Activated naive CD4-positive, alpha-beta T cell treated with anti-CD3 and anti-CD28 coated beads for 36 hours (primary cell): ENCODE measurements around the gene ELFN1. TPM values are rescaled to one million over a fixed set of nuclear protein-coding genes. Genes with fewer than 3 reads are reported as not detected.
A peak's percentile ranks its signal among the peaks of the same experiment; 100 is the strongest.
"Not testable (repeated sequence)": the region's sequence is repeated elsewhere in the genome, so short reads cannot be mapped to it uniquely, and the experiment has no call there.

ENCODE experiments used
- CTCF ChIA-PET: fragments of 350-600 bp; sonication (Branson Sonifier 250); formaldehyde crosslinking; loops from one replicate; lab custom pipeline; 2021; ENCODE audit warnings: antibody characterized with exemption; lab: Charles Lee
- DNase-seq: peaks from one replicate; pipeline ENCODE4 v3.0.0-alpha.2; 2020
- H3K27ac Mint-ChIP-seq: one replicate; pipeline ENCODE4 v1.8.0; 2021; ENCODE audit warnings: mild to moderate bottlenecking, mixed read lengths
- H3K27me3 Mint-ChIP-seq: one replicate; pipeline ENCODE4 v1.8.0; 2021; ENCODE audit warnings: low read depth, mixed read lengths
- H3K36me3 Mint-ChIP-seq: one replicate; pipeline ENCODE4 v1.8.0; 2021; ENCODE audit warnings: low read depth, mixed read lengths
- H3K4me1 Mint-ChIP-seq: one replicate; pipeline ENCODE4 v1.8.0; 2021; ENCODE audit warnings: low read depth, mixed read lengths
- H3K4me3 Mint-ChIP-seq: one replicate; pipeline ENCODE4 v1.8.0; 2021; ENCODE audit warnings: mild to moderate bottlenecking, moderate library complexity, mixed read lengths
- H3K9me3 Mint-ChIP-seq: one replicate; pipeline ENCODE4 v1.8.0; 2021; ENCODE audit warnings: mixed read lengths
- intact Hi-C: fragments of 100-400 bp; cut with micrococcal nuclease; formaldehyde crosslinking; loops from one replicate; pipeline ENCODE4 v1.15.1; 2023
- total RNA-seq, 2 experiments: library from RNA; stranded (reverse); gene quantifications; one replicate each; pipeline ENCODE4 v1.2.3, GENCODE V29; 2021

ELFN1 gene
- total RNA-seq, 2 experiments from 2014 or later = not detected

- H3K9me3 Mint-ChIP-seq = no peaks in the 10 kb centered on the region
- no peak for DNase-seq
- H3K4me1 Mint-ChIP-seq = no peaks in the 10 kb centered on the region
- intact Hi-C loops = no loop called here
- no peak overlapping the region for H3K27ac Mint-ChIP-seq
- H3K27me3 Mint-ChIP-seq = no peaks in the 10 kb centered on the region
- no peaks in the 10 kb centered on the region for H3K36me3 Mint-ChIP-seq
- H3K4me3 Mint-ChIP-seq = no peak overlapping the region
- CTCF ChIA-PET = no interaction called here
Measured at GRCh38 chr7:1754345-1754908, 84.3 kb downstream of the ELFN1 start.

GRCh38 chr7:1755783-1756625, 85.9 kb downstream of the ELFN1 start:
- Mint-ChIP-seq H3K27me3 (no peaks in the 10 kb centered on the region), H3K36me3 (no peaks in the 10 kb centered on the region), H3K4me3 (no peak overlapping the region), H3K9me3 (no peaks in the 10 kb centered on the region), H3K4me1 (no peaks in the 10 kb centered on the region), H3K27ac (no peak overlapping the region)
- DNase-seq = no peak
- intact Hi-C loops = no loop called here
- CTCF ChIA-PET = no interaction called here

- Mint-ChIP-seq H3K27me3 (no peaks in the 10 kb centered on the region), H3K4me3 (no peak overlapping the region), H3K36me3 (no peaks in the 10 kb centered on the region), H3K27ac (no peak overlapping the region), H3K9me3 (peaks cover 10% of the 10 kb centered on the region), H3K4me1 (no peaks in the 10 kb centered on the region)
- intact Hi-C loops = no loop called here
- CTCF ChIA-PET = no interaction called here
- no peak for DNase-seq
Measured at GRCh38 chr7:1757601-1758000, 87.5 kb downstream of the ELFN1 start.

- Mint-ChIP-seq H3K4me3 (no peak overlapping the region), H3K9me3 (peaks cover 14% of the 10 kb centered on the region), H3K27me3 (no peaks in the 10 kb centered on the region), H3K36me3 (no peaks in the 10 kb centered on the region), H3K27ac (no peak overlapping the region), H3K4me1 (no peaks in the 10 kb centered on the region)
- intact Hi-C loops = no loop called here
- peak; percentile 37 for DNase-seq
- CTCF ChIA-PET = interaction anchor here (0.7 to 0.8 kb wide), 2 partner anchors 35 to 391 kb away, joined by 3 to 4 read pairs; no protein-coding TSS in a partner anchor
Measured at GRCh38 chr7:1758028-1758858, 88.2 kb downstream of the ELFN1 start.

- no peak overlapping the region for H3K4me3 Mint-ChIP-seq
- CTCF ChIA-PET = interaction anchor here (0.7 to 0.8 kb wide), 2 partner anchors 36 to 391 kb away, joined by 3 to 4 read pairs; no protein-coding TSS in a partner anchor
- H3K4me1 Mint-ChIP-seq = no peaks in the 10 kb centered on the region
- H3K27me3 Mint-ChIP-seq = no peaks in the 10 kb centered on the region
- peak; percentile 0 for DNase-seq
- H3K36me3 Mint-ChIP-seq = no peaks in the 10 kb centered on the region
- intact Hi-C loops = no loop called here
- H3K27ac Mint-ChIP-seq = no peak overlapping the region
- H3K9me3 Mint-ChIP-seq = peaks cover 16% of the 10 kb centered on the region
Measured at GRCh38 chr7:1758859-1759521, 88.9 kb downstream of the ELFN1 start.

- Mint-ChIP-seq H3K36me3 (no peaks in the 10 kb centered on the region), H3K27ac (no peak overlapping the region), H3K4me1 (no peaks in the 10 kb centered on the region), H3K9me3 (peaks cover 17% of the 10 kb centered on the region), H3K27me3 (no peaks in the 10 kb centered on the region), H3K4me3 (no peak overlapping the region)
- DNase-seq = no peak
- intact Hi-C loops = no loop called here
- CTCF ChIA-PET = no interaction called here
Measured at GRCh38 chr7:1761097-1761496, 91.0 kb downstream of the ELFN1 start.

- Mint-ChIP-seq H3K4me3 (no peak overlapping the region), H3K27me3 (no peaks in the 10 kb centered on the region), H3K27ac (no peak overlapping the region), H3K36me3 (no peaks in the 10 kb centered on the region), H3K4me1 (no peaks in the 10 kb centered on the region), H3K9me3 (peaks cover 17% of the 10 kb centered on the region)
- DNase-seq = no peak
- intact Hi-C loops = no loop called here
- CTCF ChIA-PET = no interaction called here
Measured at GRCh38 chr7:1761774-1762173, 91.7 kb downstream of the ELFN1 start.

GRCh38 chr7:1762238-1762945, 92.3 kb downstream of the ELFN1 start:
- Mint-ChIP-seq H3K27me3 (no peaks in the 10 kb centered on the region), H3K4me1 (no peaks in the 10 kb centered on the region), H3K4me3 (no peak overlapping the region), H3K36me3 (no peaks in the 10 kb centered on the region), H3K9me3 (peaks cover 17% of the 10 kb centered on the region), H3K27ac (no peak overlapping the region)
- CTCF ChIA-PET = no interaction called here
- DNase-seq = no peak
- intact Hi-C loops = no loop called here

- H3K9me3 Mint-ChIP-seq = peaks cover 17% of the 10 kb centered on the region
- CTCF ChIA-PET = no interaction called here
- intact Hi-C loops = no loop called here
- H3K27ac Mint-ChIP-seq = no peak overlapping the region
- no peak overlapping the region for H3K4me3 Mint-ChIP-seq
- no peaks in the 10 kb centered on the region for H3K36me3 Mint-ChIP-seq
- no peaks in the 10 kb centered on the region for H3K27me3 Mint-ChIP-seq
- H3K4me1 Mint-ChIP-seq = no peaks in the 10 kb centered on the region
- DNase-seq = no peak
Measured at GRCh38 chr7:1763033-1763432, 93.0 kb downstream of the ELFN1 start.

GRCh38 chr7:1763911-1764310, 93.8 kb downstream of the ELFN1 start:
- H3K4me3 Mint-ChIP-seq, H3K27ac Mint-ChIP-seq, H3K27me3 Mint-ChIP-seq, intact Hi-C loops, H3K36me3 Mint-ChIP-seq, DNase-seq, H3K4me1 Mint-ChIP-seq: not testable (repeated sequence)
- CTCF ChIA-PET = interaction anchor here (0.7 kb wide), 1 partner anchor 81 kb away, joined by 4 read pairs; no protein-coding TSS in a partner anchor
- H3K9me3 Mint-ChIP-seq = peaks cover 17% of the 10 kb centered on the region

GRCh38 chr7:1765336-1765735, 95.3 kb downstream of the ELFN1 start:
- no peak overlapping the region for H3K4me3 Mint-ChIP-seq
- H3K27ac Mint-ChIP-seq = no peak overlapping the region
- CTCF ChIA-PET = interaction anchor here (0.6 kb wide), 1 partner anchor 42 kb away, joined by 4 read pairs; no protein-coding TSS in a partner anchor
- intact Hi-C loops = no loop called here
- no peak for DNase-seq
- H3K36me3 Mint-ChIP-seq = no peaks in the 10 kb centered on the region
- no peaks in the 10 kb centered on the region for H3K4me1 Mint-ChIP-seq
- H3K27me3 Mint-ChIP-seq = no peaks in the 10 kb centered on the region
- H3K9me3 Mint-ChIP-seq = peaks cover 17% of the 10 kb centered on the region
